Measurements from ENCODE around the gene KCNE4.
A peak's percentile ranks its signal among the peaks of the same experiment; 100 is the strongest.

Gene KCNE4

DNA sequence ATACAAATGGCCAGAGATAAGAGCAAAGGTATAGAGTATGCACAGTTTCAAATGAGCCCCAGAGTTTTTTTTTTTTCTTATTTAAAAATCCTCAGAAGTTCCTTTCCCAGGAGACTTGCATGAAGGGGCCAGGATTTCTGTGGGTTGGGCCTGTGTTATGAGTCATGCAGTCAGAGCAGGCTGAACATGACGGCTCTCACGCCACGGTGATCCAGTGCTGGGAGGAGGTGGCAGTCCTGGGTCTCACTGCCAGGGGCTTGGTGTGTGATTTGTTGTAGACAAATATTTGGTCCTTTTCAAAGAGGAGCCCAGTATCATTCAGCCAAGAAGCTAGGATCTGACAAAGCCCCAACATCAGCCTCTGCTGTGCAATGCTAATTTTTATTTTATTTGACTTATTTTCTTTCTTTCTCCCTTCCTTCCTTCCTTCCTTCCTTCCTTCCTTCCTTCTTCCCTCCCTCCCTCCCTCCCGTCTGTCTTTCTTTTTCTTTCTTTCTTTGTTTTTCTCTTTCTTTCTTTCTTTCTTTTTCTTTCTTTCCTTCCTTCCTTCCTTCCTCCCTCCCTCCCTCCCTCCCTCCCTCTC, 10.4 kb upstream of the KCNE4 start:
- peak; percentile 83 for DNase-seq (ENCODE audit: low spot score)

DNA sequence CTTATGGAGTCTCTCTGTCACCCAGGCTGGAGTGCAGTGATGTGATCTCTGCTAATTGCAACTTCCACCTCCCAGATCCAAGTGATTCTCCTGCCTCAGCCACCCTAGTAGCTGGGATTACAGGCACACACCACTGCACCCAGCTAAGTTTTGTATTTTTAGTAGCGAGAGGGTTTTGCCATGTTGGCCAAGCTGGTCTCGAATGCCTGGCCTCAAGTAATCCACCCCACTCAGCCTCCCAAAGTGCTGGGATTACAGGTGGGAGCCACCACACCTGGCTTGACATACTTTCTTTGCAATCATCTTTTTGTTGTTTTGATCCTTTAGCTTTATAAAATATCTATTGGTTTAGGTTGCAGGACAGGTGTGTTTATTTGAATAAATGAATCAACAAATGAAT, 9.7 kb upstream of the KCNE4 start:
- no peak for DNase-seq (ENCODE audit: low spot score)

GRCh38 chr2:223042704-223043118, 9.3 kb upstream of the KCNE4 start:
- no peak for DNase-seq (ENCODE audit: low spot score)

- DNase-seq (ENCODE audit: low spot score), result no peak
Measured at GRCh38 chr2:223043164-223043941, 8.6 kb upstream of the KCNE4 start.

DNA sequence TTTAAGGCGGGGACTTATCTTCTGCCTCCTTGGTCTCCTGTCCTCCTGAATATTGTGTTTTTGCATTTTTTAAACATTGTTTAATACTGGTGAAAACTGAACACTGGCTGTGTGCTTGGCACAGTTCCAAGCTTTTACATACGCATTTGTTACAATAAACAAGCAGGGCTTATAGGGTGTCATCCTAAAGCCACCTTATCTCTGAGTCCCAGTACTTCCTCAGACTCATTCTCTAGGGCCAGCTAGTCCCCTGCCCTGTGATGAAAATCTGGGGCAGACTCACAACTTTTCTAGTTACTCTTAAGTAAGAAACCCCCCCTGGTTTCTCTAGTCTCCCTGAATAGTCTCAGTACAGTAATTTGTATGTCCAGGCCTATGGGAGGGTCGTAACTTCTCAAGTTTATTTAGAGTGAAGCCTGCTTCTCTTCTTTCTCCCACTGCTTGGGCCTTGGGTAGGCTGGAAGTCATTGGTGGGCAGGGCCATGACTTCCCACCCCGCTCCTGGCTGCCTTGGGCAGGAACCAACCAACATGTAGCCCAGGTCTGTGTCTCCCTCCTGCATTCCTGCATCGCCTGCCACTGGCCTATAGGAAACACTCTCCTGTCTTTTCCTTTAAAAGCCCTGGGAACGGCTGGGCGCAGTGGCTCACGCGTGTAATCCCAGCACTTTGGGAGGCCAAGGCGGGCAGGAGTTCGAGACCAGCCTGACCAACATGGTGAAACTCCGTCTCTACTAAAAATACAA, 7.7 kb upstream of the KCNE4 start:
- no peak for DNase-seq (ENCODE audit: low spot score)

GRCh38 chr2:223044916-223045700, 6.9 kb upstream of the KCNE4 start:
- DNase-seq (ENCODE audit: low spot score), result no peak

- no peak for DNase-seq (ENCODE audit: low spot score)
Measured at GRCh38 chr2:223046470-223047040, 5.4 kb upstream of the KCNE4 start.

GRCh38 chr2:223047260-223047761, 4.7 kb upstream of the KCNE4 start:
- DNase-seq (ENCODE audit: low spot score), result peak; percentile 68

- DNase-seq (ENCODE audit: low spot score), result no peak
Measured at GRCh38 chr2:223048519-223048918, 3.5 kb upstream of the KCNE4 start.

GRCh38 chr2:223049356-223049755, 2.6 kb upstream of the KCNE4 start:
- DNase-seq (ENCODE audit: low spot score), result no peak

GRCh38 chr2:223050188-223050587, 1.8 kb upstream of the KCNE4 start:
- no peak for DNase-seq (ENCODE audit: low spot score)

GRCh38 chr2:223050900-223051504, 988 bp upstream of the KCNE4 start:
- DNase-seq (ENCODE audit: low spot score), result no peak

- no peak for DNase-seq (ENCODE audit: low spot score)
Measured at GRCh38 chr2:223052548-223053483, 826 bp downstream of the KCNE4 start.

DNA sequence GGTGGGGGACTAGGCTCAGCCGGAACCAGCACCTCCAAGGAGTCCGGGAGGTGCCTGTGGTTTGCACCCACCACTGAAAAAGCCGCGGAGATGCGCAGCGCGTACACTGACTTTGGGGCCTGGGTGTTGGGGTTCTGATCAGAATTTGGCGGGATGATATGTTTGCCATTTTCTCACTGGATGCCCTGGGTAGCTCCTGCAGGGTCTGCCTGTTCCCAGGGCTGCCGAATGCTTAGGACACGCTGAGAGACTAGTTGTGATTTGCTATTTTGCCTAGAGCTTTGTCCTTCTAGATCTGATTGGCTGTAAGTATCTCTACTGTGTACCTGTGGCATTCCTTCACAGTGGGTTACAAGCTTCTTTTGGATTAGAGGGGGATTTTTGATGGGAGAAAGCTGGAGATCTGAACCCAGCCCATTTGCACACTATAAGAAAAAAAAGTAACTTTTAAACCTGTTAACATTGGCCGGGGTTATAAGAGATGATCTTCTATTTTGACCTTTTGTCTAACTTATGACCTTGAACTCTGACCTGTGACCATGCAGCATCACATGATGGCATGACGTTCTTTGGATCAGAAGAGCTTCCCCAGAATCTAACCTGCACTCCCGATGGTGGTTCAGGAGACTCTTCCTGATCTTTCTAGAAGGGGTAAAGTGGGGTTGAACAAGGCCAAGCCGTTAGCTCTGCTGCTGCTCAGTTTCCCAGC, 1.6 kb downstream of the KCNE4 start:
- DNase-seq (ENCODE audit: low spot score), result no peak

DNA sequence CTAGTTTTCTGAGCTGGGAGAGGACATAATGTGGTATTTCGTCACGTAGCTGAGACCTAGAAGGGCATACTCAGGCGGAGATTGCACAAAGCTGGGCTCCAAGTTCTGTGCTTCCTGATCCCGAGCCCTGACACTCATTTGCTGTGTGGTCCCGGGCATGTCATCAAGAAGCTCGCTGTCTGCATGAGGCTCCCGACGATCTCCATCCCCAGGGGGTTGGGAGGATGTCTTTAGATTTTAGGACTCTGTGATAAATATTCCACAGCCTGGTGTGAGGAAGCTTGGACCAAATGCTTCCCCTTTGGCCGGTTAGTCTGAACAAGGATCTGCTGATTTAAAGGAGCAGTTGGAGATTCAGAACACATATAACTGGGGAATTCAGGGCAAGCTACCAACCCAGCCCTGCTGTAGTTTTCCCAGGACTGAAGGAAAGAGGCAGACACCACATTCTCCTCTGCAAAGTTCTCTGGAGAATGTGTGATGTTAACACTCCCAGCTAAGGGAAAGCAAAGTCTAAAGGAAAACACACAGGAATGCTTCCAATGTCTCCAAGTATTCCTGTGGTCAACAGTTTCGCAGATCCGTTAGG, 2.3 kb downstream of the KCNE4 start:
- DNase-seq (ENCODE audit: low spot score), result no peak

- DNase-seq (ENCODE audit: low spot score), result no peak
Measured at GRCh38 chr2:223055140-223055539, 3.1 kb downstream of the KCNE4 start.

DNA sequence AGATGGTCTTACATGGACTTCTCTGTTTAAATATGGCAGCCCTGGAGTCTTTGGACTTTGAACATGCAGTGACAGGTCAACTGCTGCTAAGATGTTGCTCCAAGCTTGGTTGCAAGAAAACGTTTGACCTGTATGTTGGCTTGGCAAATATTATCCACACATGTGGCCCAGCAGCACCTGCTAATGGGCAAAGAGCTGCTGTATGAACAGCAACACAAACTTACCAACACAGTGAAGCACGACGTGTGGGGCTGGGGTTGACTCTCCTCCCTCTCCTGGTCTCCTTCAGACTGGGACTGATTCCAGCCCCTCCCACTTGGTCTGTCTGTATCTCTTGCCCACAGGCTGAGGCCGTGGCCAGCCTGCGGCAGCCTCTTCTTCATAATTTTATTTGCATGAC, 3.8 kb downstream of the KCNE4 start:
- DNase-seq (ENCODE audit: low spot score), result no peak

GRCh38 chr2:223056701-223057418, 4.9 kb downstream of the KCNE4 start:
- no peak for DNase-seq (ENCODE audit: low spot score)

GRCh38 chr2:223057569-223057968, 5.6 kb downstream of the KCNE4 start:
- no peak for DNase-seq (ENCODE audit: low spot score)
